ENCODE measurements around the gene C11orf16.

GRCh38 chr11:8971196-8971923, 38.6 kb upstream of the C11orf16 start:
- TF ChIP-seq CTCF (conservative IDR thresholded peaks at IDR 0.05 in 1 of 2, IDR thresholded peaks at IDR 0.05 in 1 of 2; ENCODE audit: low read depth in 1 of 2, low read length in 2 of 2) (no peak), EZH2 (IDR thresholded peaks at IDR 0.05; ENCODE audit: low read length, missing control alignments) (no peak)
